IMR-90 (cell line): ENCODE data around the gene NCSTN. TPM values are rescaled to one million over a fixed set of nuclear protein-coding genes. Genes with fewer than 3 reads are reported as not detected.

ENCODE experiments used
- ATAC-seq: fragments of 200-7000 bp; cut with Tn5 transposase; 2 replicates; pipeline ENCODE4 v1.9.1; 2020; ENCODE audit warnings: low read depth, mild to moderate bottlenecking, moderate library complexity
- BruUV-seq: library from RNA; stranded (reverse); fragments of 400-500 nt; replicated peaks from 2 replicates; lab custom pipeline; 2021; lab: Mats Ljungman, UMichigan
- CTCF ChIA-PET: fragments of 300-600 bp; formaldehyde crosslinking; extraction: SDS; loops from one replicate; lab custom pipeline; 2021; ENCODE audit warnings: antibody characterized with exemption; lab: Yijun Ruan, JAX
- POLR2A ChIA-PET: fragments of 300-600 bp; sonication (Branson Sonifier 250); formaldehyde crosslinking; loops from one replicate; lab custom pipeline; 2022; ENCODE audit warnings: antibody characterized with exemption; ENCODE audit not compliant: unreplicated experiment; lab: Charles Lee
- DNase-seq: peaks from one replicate; pipeline ENCODE4 v3.0.0; 2013
- H2AFZ ChIP-seq: replicated peaks from 2 replicates; pipeline ENCODE3; 2013; ENCODE audit warnings: low read length, mild to moderate bottlenecking; ENCODE audit not compliant: poor library complexity
- H2AK5ac ChIP-seq: 2 replicates; pipeline ENCODE4 v1.6.1; 2013; ENCODE audit warnings: low read depth, low read length, inconsistent platforms
- H2AK9ac ChIP-seq: replicated peaks from 2 replicates; pipeline ENCODE3; 2013; ENCODE audit warnings: mild to moderate bottlenecking, low read depth, low read length, moderate library complexity; ENCODE audit not compliant: poor library complexity
- H2BK120ac ChIP-seq: 2 replicates; pipeline ENCODE4 v1.6.1; 2013; ENCODE audit warnings: low read depth, low read length, inconsistent platforms
- H2BK15ac ChIP-seq: 3 replicates; pipeline ENCODE4 v1.6.1; 2013; ENCODE audit warnings: low read depth, low read length, inconsistent platforms
- H2BK20ac ChIP-seq: 2 replicates; pipeline ENCODE4 v1.6.1; 2013; ENCODE audit warnings: low read depth, mild to moderate bottlenecking, inconsistent platforms, low read length, moderate library complexity
- H2BK5ac ChIP-seq: 2 replicates; pipeline ENCODE4 v1.6.1; 2013; ENCODE audit warnings: mild to moderate bottlenecking, low read depth, low read length, inconsistent platforms; ENCODE audit not compliant: poor library complexity, severe bottlenecking
- H3K14ac ChIP-seq: replicated peaks from 2 replicates; pipeline ENCODE4 v1.6.1; 2013; ENCODE audit warnings: low read depth, low read length, inconsistent platforms
- H3K18ac ChIP-seq: 2 replicates; pipeline ENCODE4 v1.6.1; 2013; ENCODE audit warnings: low read depth, low read length, control low read depth
- H3K23ac ChIP-seq: 2 replicates; pipeline ENCODE4 v1.6.1; 2013; ENCODE audit warnings: low read depth, low read length, inconsistent platforms
- H3K27ac ChIP-seq: 2 replicates; pipeline ENCODE4 v1.5.1; 2013; ENCODE audit warnings: mild to moderate bottlenecking, control low read depth, low read length; ENCODE audit not compliant: insufficient read depth
- H3K27me3 ChIP-seq: 2 replicates; pipeline ENCODE4 v1.6.1; 2013; ENCODE audit warnings: low read length; ENCODE audit not compliant: control insufficient read depth, insufficient read depth
- H3K36me3 ChIP-seq: 2 replicates; pipeline ENCODE4 v1.6.1; 2013; ENCODE audit warnings: low read length, mixed read lengths; ENCODE audit not compliant: control insufficient read depth, insufficient read depth
- H3K4ac ChIP-seq: 2 replicates; pipeline ENCODE4 v1.6.1; 2013; ENCODE audit warnings: low read depth, low read length, inconsistent platforms
- H3K4me1 ChIP-seq: 2 replicates; pipeline ENCODE4 v1.6.1; 2013; ENCODE audit warnings: low read length, mixed read lengths; ENCODE audit not compliant: control insufficient read depth, insufficient read depth
- H3K4me2 ChIP-seq: 2 replicates; pipeline ENCODE4 v1.6.1; 2013; ENCODE audit warnings: low read depth, mild to moderate bottlenecking, control low read depth, low read length, moderate library complexity
- H3K4me3 ChIP-seq: 2 replicates; pipeline ENCODE4 v1.5.1; 2013; ENCODE audit warnings: low read depth, mild to moderate bottlenecking, control low read depth, low read length, moderate library complexity; ENCODE audit not compliant: insufficient read depth
- H3K56ac ChIP-seq: 2 replicates; pipeline ENCODE4 v1.6.1; 2013; ENCODE audit warnings: low read length, inconsistent platforms; ENCODE audit not compliant: insufficient read depth; ENCODE audit errors: extremely low read depth
- H3K79me1 ChIP-seq, 2 experiments: 2 replicates each; pipeline ENCODE4 v1.6.1; 2013; ENCODE audit warnings: low read length in 2 of 2, inconsistent platforms in 1 of 2, low read depth in 1 of 2
- H3K9ac ChIP-seq: 2 replicates; pipeline ENCODE4 v1.6.1; 2013; ENCODE audit warnings: low read depth, low read length, control low read depth
- H3K9me1 ChIP-seq: 2 replicates; pipeline ENCODE4 v1.6.1; 2013; ENCODE audit warnings: low read length, inconsistent platforms; ENCODE audit not compliant: insufficient read depth
- H3K9me3 ChIP-seq: 2 replicates; pipeline ENCODE4 v1.6.1; 2013; ENCODE audit warnings: low read length; ENCODE audit not compliant: control insufficient read depth, insufficient read depth
- H4K20me1 ChIP-seq: 2 replicates; pipeline ENCODE4 v1.6.1; 2013; ENCODE audit warnings: low read length, inconsistent platforms; ENCODE audit not compliant: insufficient read depth
- H4K5ac ChIP-seq: 2 replicates; pipeline ENCODE4 v1.6.1; 2013; ENCODE audit warnings: mild to moderate bottlenecking, low read depth, low read length, control low read depth
- H4K8ac ChIP-seq, 2 experiments: 2 replicates each; pipeline ENCODE4 v1.6.1; 2013; ENCODE audit warnings: low read depth in 2 of 2, low read length in 2 of 2, control low read depth in 1 of 2, inconsistent platforms in 1 of 2
- H4K91ac ChIP-seq: 2 replicates; pipeline ENCODE4 v1.6.1; 2013; ENCODE audit warnings: low read depth, low read length, inconsistent platforms; ENCODE audit not compliant: insufficient read depth
- BHLHE40 ChIP-seq: fragments of 150-350 bp; IDR thresholded peaks from 2 replicates; pipeline ENCODE4 v1.6.1; 2016; ENCODE audit warnings: mild to moderate bottlenecking, low read depth, low read length
- CEBPB ChIP-seq: IDR thresholded peaks from 2 replicates; pipeline ENCODE4 v1.6.1; 2012; ENCODE audit warnings: low read depth, low read length, improper control_type of control experiment
- CHD1 ChIP-seq: IDR thresholded peaks from 2 replicates; pipeline ENCODE4 v1.6.1; 2012; ENCODE audit warnings: low read depth, low read length, improper control_type of control experiment
- FOS ChIP-seq: fragments of 150-350 bp; IDR thresholded peaks from 2 replicates; pipeline ENCODE4 v1.6.1; 2016; ENCODE audit warnings: low read depth, low read length
- MAFK ChIP-seq: IDR thresholded peaks from 2 replicates; pipeline ENCODE4 v1.6.1; 2012; ENCODE audit warnings: low read depth, low read length, improper control_type of control experiment
- MAZ ChIP-seq: IDR thresholded peaks from 2 replicates; pipeline ENCODE4 v1.6.1; 2012; ENCODE audit warnings: low read depth, mild to moderate bottlenecking, low read length, improper control_type of control experiment, moderate library complexity, borderline replicate concordance
- MXI1 ChIP-seq: IDR thresholded peaks from 2 replicates; pipeline ENCODE4 v1.6.1; 2012; ENCODE audit warnings: low read depth, mild to moderate bottlenecking, low read length, moderate library complexity, borderline replicate concordance
- NFE2L2 ChIP-seq: fragments of 150-350 bp; IDR thresholded peaks from 2 replicates; pipeline ENCODE4 v1.6.1; 2016; ENCODE audit warnings: low read depth, mild to moderate bottlenecking, low read length
- POLR2A ChIP-seq: IDR thresholded peaks from 2 replicates; pipeline ENCODE4 v1.6.1; 2012; ENCODE audit warnings: mild to moderate bottlenecking, low read depth, low read length
- RAD21 ChIP-seq: IDR thresholded peaks from 2 replicates; pipeline ENCODE4 v1.6.1; 2012; ENCODE audit warnings: low read length, improper control_type of control experiment
- RCOR1 ChIP-seq: IDR thresholded peaks from 2 replicates; pipeline ENCODE4 v1.6.1; 2012; ENCODE audit warnings: mild to moderate bottlenecking, low read length, improper control_type of control experiment; ENCODE audit not compliant: insufficient replicate concordance
- RFX5 ChIP-seq: IDR thresholded peaks from 2 replicates; pipeline ENCODE4 v1.8.0; 2012; ENCODE audit warnings: low read depth, mild to moderate bottlenecking, low read length, moderate library complexity
- SMC3 ChIP-seq: fragments of 150-350 bp; IDR thresholded peaks from 2 replicates; pipeline ENCODE4 v1.6.1; 2016; ENCODE audit warnings: low read depth, mild to moderate bottlenecking, antibody characterized with exemption, low read length, moderate library complexity
- WGBS, 2 experiments: methylation state at CpG; one replicate each; pipeline versions ENCODE4 v1.1.5 to v1.1.7; 2013; ENCODE audit warnings: missing lambda C conversion rate in 2 of 2; ENCODE audit not compliant: insufficient read length in 1 of 2; ENCODE audit errors: extremely low coverage in 2 of 2; 5-methylcytosine and 5-hydroxymethylcytosine counted together
- dilution Hi-C: fragments of 300-500 bp; cut with HindIII; formaldehyde crosslinking; loops from one replicate; pipeline ENCODE4 v1.14.3; 2018; ENCODE audit warnings: low sequenced_read_pairs; ENCODE audit not compliant: unreplicated experiment
- in situ Hi-C: fragments of 300-500 bp; cut with MboI; formaldehyde crosslinking; loops from 3 replicates; pipeline ENCODE4 v1.14.3; 2019; ENCODE audit warnings: low sequenced_read_pairs, inconsistent platforms, mixed read lengths
- intact Hi-C: fragments of 100-400 bp; cut with micrococcal nuclease; formaldehyde crosslinking; loops from 2 replicates; pipeline ENCODE4 v1.10.0; 2022
- polyA plus RNA-seq, 3 experiments: library from polyadenylated mRNA; depleted of rRNA; stranded (reverse); fragments of >200 nt; gene quantifications; 2 replicates each; pipeline ENCODE4 v1.2.3, GENCODE V29; 2012; ENCODE audit warnings: low replicate concordance in 1 of 3
- total RNA-seq: library from RNA; depleted of rRNA; stranded (reverse); fragments of >200 nt; gene quantifications from 2 replicates; pipeline ENCODE4 v1.2.3, GENCODE V29; 2012
- TF ChIP-seq, protein P1 (sequence below): conservative IDR thresholded peaks from 2 replicates; pipeline ENCODE4 v1.5.1; 2012; ENCODE audit warnings: mild to moderate bottlenecking, low read depth, low read length, improper control_type of control experiment
- TF ChIP-seq, protein P2 (sequence below): fragments of 150-350 bp; IDR thresholded peaks from 2 replicates; pipeline ENCODE4 v1.6.1; 2017; ENCODE audit warnings: mild to moderate bottlenecking, antibody characterized with exemption, low read length, low read depth
- TF ChIP-seq, protein P3 (sequence below): fragments of 150-350 bp; IDR thresholded peaks from 2 replicates; pipeline ENCODE4 v1.6.1; 2016; ENCODE audit warnings: low read depth, mild to moderate bottlenecking, low read length, moderate library complexity, borderline replicate concordance

NCSTN gene
- total and polyA plus RNA-seq, 2 of the 4 experiments (the other 2 are of a cell fraction), result 60.2 to 182 TPM

DNA sequence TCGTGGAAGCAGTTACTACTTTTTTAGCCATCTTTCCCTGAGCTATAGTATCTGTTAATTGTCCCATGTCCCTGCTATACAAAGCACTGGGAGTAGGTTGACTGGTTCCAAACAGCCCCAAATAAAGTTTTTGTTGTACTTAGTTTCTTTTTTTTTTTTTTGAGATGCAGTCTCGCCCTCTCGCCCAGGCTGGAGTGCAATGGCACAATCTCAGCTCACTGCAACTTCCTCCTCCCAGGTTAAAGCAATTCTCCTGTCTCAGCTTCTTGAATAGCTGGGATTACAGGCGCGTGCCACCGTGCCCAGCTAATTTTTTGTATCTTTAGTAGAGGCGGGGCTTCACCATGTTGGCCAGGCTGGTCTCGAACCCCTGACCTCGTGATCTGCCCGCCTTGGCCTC, 3.3 kb downstream of the NCSTN start:
- Histone ChIP-seq H3K9me1 (no peaks in the 10 kb centered on the region), H4K20me1 (peaks cover 5% of the 10 kb centered on the region), H2AFZ (no peak overlapping the region), H3K9me3 (no peaks in the 10 kb centered on the region), H3K4me2 (no peak overlapping the region), H2AK5ac (no peak overlapping the region), H2BK20ac (no peak overlapping the region), H3K36me3 (peaks cover 19% of the 10 kb centered on the region), H3K9ac (no peak overlapping the region), H4K5ac (no peak overlapping the region), H3K27me3 (no peaks in the 10 kb centered on the region), H3K27ac (no peak overlapping the region), H4K91ac (no peak overlapping the region), H3K4me3 (no peak overlapping the region), H2BK5ac (no peak overlapping the region), H3K4me1 (no peaks in the 10 kb centered on the region; the same call in 1 of the 2 replicates), H2BK120ac (no peak overlapping the region), H4K8ac (no peak overlapping the region), H3K18ac (no peak overlapping the region), H3K56ac (no peak overlapping the region), H3K14ac (no peak overlapping the region), H2BK15ac (no peak overlapping the region), H2AK9ac (no peak overlapping the region), H3K79me1 (peaks cover 16 to 48% of the 10 kb centered on the region in 2 experiments; a peak in 3 of 4 replicates), H3K23ac (no peak overlapping the region), H3K4ac (no peak overlapping the region)
- in situ Hi-C loops (no loop called here), dilution Hi-C loops (no loop called here), intact Hi-C loops (no loop called here)
- TF ChIP-seq, protein P1, sequence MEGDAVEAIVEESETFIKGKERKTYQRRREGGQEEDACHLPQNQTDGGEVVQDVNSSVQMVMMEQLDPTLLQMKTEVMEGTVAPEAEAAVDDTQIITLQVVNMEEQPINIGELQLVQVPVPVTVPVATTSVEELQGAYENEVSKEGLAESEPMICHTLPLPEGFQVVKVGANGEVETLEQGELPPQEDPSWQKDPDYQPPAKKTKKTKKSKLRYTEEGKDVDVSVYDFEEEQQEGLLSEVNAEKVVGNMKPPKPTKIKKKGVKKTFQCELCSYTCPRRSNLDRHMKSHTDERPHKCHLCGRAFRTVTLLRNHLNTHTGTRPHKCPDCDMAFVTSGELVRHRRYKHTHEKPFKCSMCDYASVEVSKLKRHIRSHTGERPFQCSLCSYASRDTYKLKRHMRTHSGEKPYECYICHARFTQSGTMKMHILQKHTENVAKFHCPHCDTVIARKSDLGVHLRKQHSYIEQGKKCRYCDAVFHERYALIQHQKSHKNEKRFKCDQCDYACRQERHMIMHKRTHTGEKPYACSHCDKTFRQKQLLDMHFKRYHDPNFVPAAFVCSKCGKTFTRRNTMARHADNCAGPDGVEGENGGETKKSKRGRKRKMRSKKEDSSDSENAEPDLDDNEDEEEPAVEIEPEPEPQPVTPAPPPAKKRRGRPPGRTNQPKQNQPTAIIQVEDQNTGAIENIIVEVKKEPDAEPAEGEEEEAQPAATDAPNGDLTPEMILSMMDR, result no peak
- TF ChIP-seq, protein P2, sequence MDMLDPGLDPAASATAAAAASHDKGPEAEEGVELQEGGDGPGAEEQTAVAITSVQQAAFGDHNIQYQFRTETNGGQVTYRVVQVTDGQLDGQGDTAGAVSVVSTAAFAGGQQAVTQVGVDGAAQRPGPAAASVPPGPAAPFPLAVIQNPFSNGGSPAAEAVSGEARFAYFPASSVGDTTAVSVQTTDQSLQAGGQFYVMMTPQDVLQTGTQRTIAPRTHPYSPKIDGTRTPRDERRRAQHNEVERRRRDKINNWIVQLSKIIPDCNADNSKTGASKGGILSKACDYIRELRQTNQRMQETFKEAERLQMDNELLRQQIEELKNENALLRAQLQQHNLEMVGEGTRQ, result no peak
- TF ChIP-seq CEBPB (no peak), MXI1 (no peak), MAZ (no peak), NFE2L2 (no peak), MAFK (no peak), BHLHE40 (no peak), RAD21 (no peak), FOS (no peak), POLR2A (no peak), SMC3 (no peak), RCOR1 (no peak), CHD1 (no peak), RFX5 (no peak)
- TF ChIP-seq, protein P3, sequence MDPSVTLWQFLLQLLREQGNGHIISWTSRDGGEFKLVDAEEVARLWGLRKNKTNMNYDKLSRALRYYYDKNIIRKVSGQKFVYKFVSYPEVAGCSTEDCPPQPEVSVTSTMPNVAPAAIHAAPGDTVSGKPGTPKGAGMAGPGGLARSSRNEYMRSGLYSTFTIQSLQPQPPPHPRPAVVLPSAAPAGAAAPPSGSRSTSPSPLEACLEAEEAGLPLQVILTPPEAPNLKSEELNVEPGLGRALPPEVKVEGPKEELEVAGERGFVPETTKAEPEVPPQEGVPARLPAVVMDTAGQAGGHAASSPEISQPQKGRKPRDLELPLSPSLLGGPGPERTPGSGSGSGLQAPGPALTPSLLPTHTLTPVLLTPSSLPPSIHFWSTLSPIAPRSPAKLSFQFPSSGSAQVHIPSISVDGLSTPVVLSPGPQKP, result no peak
- WGBS, 2 experiments, result no CpG with 5 or more reads among the region's 10 CpGs
- BruUV-seq, result no TSS peak
- ChIA-PET CTCF (interaction anchor here (1.0 kb wide), 1 partner anchor 8 kb away, joined by 4 read pairs; no protein-coding TSS in a partner anchor), POLR2A (interaction anchor here (0.7 kb wide), 1 partner anchor 854 kb away, joined by 7 read pairs; no protein-coding TSS in a partner anchor)
- DNase-seq, result no peak
- no peak for ATAC-seq
